BJ (cell line): Measurements from ENCODE around the gene DDX39B. TPM values are rescaled to one million over a fixed set of nuclear protein-coding genes. Genes with fewer than 3 reads are reported as not detected.

Source experiments
- CTCF ChIA-PET: fragments of 350-600 bp; formaldehyde crosslinking; extraction: SDS; loops from one replicate; lab custom pipeline; 2021; ENCODE audit warnings: antibody characterized with exemption, inconsistent platforms; lab: Yijun Ruan, JAX
- POLR2A ChIA-PET: fragments of 300-600 bp; sonication (Branson Sonifier 250); formaldehyde crosslinking; extraction: SDS; loops from one replicate; lab custom pipeline; 2021; ENCODE audit warnings: antibody characterized with exemption; lab: Charles Lee
- DNase-seq: peaks from one replicate; pipeline ENCODE4 v3.0.0-alpha.2; 2011; ENCODE audit warnings: low read depth
- H3K27me3 ChIP-seq: 2 replicates; pipeline ENCODE4 v1.6.0; 2011; ENCODE audit warnings: low read length; ENCODE audit not compliant: control insufficient read depth, insufficient read depth
- H3K36me3 ChIP-seq: 2 replicates; pipeline ENCODE4 v1.5.1; 2011; ENCODE audit warnings: low read length; ENCODE audit not compliant: control insufficient read depth, insufficient read depth
- H3K4me3 ChIP-seq: 2 replicates; pipeline ENCODE4 v1.5.1; 2011; ENCODE audit warnings: low read depth, mild to moderate bottlenecking, control low read depth, low read length
- polyA plus RNA-seq: library from polyadenylated mRNA; depleted of rRNA; stranded (reverse); fragments of >200 nt; gene quantifications from 2 replicates; pipeline ENCODE4 v1.2.3, GENCODE V29; 2011
- TF ChIP-seq, protein P1 (sequence below): IDR thresholded peaks from 2 replicates; pipeline ENCODE4 v1.5.1; 2011; ENCODE audit warnings: low read depth, mild to moderate bottlenecking, control low read depth, inconsistent platforms, low read length, moderate library complexity; ENCODE audit not compliant: insufficient read depth

The DDX39B gene
- polyA plus RNA-seq, 1 experiment: 584 TPM

DNA sequence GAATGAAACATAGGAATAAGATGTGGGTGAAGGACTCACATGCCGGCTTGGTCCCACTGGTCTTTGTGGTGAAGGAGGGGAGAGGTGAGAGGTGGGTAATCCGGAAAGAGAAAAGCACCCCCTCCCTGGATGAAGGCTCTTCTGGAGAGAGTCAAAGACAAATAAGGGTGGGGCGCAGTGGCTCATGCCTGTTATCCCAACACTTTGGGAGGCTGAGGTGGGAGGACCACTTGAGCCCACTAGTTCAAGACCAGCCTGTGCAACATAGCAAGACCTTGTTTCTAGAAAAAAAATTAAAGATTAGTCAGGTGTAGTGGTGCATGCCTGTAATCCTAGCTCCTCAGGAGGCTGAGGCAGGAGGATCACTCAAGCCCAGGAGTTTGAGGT is 37.3 kb upstream of the DDX39B start:
- no peak overlapping the region for H3K4me3 ChIP-seq
- H3K36me3 ChIP-seq: no peaks in the 10 kb centered on the region
- POLR2A ChIA-PET: no interaction called here
- TF ChIP-seq, protein P1, sequence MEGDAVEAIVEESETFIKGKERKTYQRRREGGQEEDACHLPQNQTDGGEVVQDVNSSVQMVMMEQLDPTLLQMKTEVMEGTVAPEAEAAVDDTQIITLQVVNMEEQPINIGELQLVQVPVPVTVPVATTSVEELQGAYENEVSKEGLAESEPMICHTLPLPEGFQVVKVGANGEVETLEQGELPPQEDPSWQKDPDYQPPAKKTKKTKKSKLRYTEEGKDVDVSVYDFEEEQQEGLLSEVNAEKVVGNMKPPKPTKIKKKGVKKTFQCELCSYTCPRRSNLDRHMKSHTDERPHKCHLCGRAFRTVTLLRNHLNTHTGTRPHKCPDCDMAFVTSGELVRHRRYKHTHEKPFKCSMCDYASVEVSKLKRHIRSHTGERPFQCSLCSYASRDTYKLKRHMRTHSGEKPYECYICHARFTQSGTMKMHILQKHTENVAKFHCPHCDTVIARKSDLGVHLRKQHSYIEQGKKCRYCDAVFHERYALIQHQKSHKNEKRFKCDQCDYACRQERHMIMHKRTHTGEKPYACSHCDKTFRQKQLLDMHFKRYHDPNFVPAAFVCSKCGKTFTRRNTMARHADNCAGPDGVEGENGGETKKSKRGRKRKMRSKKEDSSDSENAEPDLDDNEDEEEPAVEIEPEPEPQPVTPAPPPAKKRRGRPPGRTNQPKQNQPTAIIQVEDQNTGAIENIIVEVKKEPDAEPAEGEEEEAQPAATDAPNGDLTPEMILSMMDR: no peak
- no peak for DNase-seq
- CTCF ChIA-PET: interaction anchor here (3.0 to 15.5 kb wide), 4 partner anchors 10 to 31 kb away, joined by 12 to 182 read pairs (median 100); partner anchors contain the start of genes ATP6V1G2, LTA, NCR3 and NFKBIL1
- no peaks in the 10 kb centered on the region for H3K27me3 ChIP-seq

DNA sequence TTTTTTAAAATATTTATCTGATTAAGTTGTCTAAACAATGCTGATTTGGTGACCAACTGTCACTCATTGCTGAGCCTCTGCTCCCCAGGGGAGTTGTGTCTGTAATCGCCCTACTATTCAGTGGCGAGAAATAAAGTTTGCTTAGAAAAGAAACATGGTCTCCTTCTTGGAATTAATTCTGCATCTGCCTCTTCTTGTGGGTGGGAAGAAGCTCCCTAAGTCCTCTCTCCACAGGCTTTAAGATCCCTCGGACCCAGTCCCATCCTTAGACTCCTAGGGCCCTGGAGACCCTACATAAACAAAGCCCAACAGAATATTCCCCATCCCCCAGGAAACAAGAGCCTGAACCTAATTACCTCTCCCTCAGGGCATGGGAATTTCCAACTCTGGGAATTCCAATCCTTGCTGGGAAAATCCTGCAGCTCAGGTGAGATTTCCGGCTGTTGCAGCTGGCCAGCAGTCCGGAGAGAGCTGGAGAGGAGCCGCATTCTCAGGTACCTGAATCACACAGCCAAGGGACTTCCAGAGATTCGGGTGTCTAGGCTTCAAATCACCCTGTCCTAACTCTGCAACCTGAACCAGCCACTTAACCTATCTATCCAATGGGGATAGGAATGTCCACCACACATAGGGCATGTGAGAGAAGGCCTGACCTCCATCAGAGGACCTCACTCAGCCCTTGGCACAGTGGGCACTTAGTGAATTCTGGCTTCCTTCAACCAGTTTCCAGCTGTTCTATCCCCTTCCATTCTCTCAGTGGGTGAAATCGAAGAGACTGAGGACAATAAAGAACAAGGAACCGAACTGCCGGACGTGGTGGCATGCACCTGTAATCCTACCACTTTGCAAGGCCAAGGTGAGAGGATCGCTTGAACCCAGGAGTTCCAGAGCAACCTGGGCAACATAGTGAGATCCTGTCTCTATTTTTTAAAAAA is 36.6 kb upstream of the DDX39B start:
- DNase-seq: no peak
- Histone ChIP-seq H3K36me3 (no peaks in the 10 kb centered on the region), H3K27me3 (no peaks in the 10 kb centered on the region), H3K4me3 (no peak overlapping the region)
- CTCF ChIA-PET: interaction anchor here (1.4 to 15.5 kb wide), 7 partner anchors 8 to 84 kb away, joined by 3 to 182 read pairs (median 35); partner anchors contain the start of genes ATP6V1G2, LTA, NCR3 and NFKBIL1
- TF ChIP-seq, protein P1: no peak
- POLR2A ChIA-PET: no interaction called here

DNA sequence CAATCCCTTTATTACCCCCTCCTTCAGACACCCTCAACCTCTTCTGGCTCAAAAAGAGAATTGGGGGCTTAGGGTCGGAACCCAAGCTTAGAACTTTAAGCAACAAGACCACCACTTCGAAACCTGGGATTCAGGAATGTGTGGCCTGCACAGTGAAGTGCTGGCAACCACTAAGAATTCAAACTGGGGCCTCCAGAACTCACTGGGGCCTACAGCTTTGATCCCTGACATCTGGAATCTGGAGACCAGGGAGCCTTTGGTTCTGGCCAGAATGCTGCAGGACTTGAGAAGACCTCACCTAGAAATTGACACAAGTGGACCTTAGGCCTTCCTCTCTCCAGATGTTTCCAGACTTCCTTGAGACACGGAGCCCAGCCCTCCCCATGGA is 35.8 kb upstream of the DDX39B start:
- TF ChIP-seq, protein P1: no peak
- Histone ChIP-seq H3K4me3 (no peak overlapping the region), H3K27me3 (no peaks in the 10 kb centered on the region; the same call in 1 of the 2 replicates), H3K36me3 (no peaks in the 10 kb centered on the region)
- ChIA-PET CTCF (interaction anchor here (1.4 to 15.5 kb wide), 5 partner anchors 9 to 83 kb away, joined by 3 to 156 read pairs (median 4); partner anchors contain the start of genes ATP6V1G2 and NFKBIL1), POLR2A (no interaction called here)
- DNase-seq: no peak

DNA sequence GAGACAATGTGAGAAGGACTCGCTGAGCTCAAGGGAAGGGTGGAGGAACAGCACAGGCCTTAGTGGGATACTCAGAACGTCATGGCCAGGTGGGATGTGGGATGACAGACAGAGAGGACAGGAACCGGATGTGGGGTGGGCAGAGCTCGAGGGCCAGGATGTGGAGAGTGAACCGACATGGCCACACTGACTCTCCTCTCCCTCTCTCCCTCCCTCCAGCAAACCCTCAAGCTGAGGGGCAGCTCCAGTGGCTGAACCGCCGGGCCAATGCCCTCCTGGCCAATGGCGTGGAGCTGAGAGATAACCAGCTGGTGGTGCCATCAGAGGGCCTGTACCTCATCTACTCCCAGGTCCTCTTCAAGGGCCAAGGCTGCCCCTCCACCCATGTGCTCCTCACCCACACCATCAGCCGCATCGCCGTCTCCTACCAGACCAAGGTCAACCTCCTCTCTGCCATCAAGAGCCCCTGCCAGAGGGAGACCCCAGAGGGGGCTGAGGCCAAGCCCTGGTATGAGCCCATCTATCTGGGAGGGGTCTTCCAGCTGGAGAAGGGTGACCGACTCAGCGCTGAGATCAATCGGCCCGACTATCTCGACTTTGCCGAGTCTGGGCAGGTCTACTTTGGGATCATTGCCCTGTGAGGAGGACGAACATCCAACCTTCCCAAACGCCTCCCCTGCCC is 35.2 kb upstream of the DDX39B start:
- H3K36me3 ChIP-seq: no peaks in the 10 kb centered on the region
- no peak overlapping the region for H3K4me3 ChIP-seq
- POLR2A ChIA-PET: no interaction called here
- DNase-seq: no peak
- CTCF ChIA-PET: interaction anchor here (1.1 to 15.5 kb wide), 6 partner anchors 9 to 83 kb away, joined by 3 to 156 read pairs (median 4); partner anchors contain the start of genes ATP6V1G2 and NFKBIL1
- TF ChIP-seq, protein P1: no peak
- no peaks in the 10 kb centered on the region; the same call in 1 of the 2 replicates for H3K27me3 ChIP-seq
